Sigmoid colon (tissue), 4 donors: ENCODE data around the gene NR6A1.

ENCODE experiments used
- EP300 ChIP-seq, 4 donors: sonication (generic); formaldehyde crosslinking; IDR thresholded peaks; one replicate each; pipeline ENCODE4 v1.6.1; 2017; ENCODE audit warnings: antibody characterized with exemption in 4 of 4
- POLR2A ChIP-seq, 2 donors: fragments of 450-650 bp; IDR thresholded peaks; one replicate each; pipeline ENCODE4 v1.6.1; 2016; ENCODE audit warnings: antibody characterized with exemption in 2 of 2, mild to moderate bottlenecking in 2 of 2, moderate library complexity in 2 of 2
- TF ChIP-seq, protein P1 (sequence below), 4 experiments: fragments of 450-650 bp in 3 of 4; fragments of 200-600 bp in 1 of 4; IDR thresholded peaks; one replicate each; pipeline ENCODE4 v1.5.1; 2016 to 2019; ENCODE audit warnings: antibody characterized with exemption in 4 of 4, mild to moderate bottlenecking in 3 of 4, moderate library complexity in 2 of 4

DNA sequence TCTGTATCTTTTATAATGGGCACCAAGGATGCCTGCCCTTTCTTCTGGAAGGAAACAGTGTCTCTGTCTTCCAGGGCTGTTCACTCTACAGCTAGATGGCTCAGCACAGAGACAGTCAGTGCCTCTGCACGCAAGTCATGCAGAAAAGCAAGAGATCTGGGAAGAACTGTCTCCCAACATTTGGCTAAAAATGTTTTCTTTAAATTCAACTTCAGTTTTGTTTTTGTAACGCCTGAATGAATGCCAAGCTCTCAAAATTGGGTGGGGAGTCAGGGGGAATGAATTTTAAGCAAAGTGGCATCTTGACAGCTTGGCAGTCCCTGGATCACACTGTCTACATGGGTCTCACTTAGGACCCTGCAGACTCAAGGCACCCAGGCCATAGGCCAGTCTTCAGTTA lies 18.4 kb upstream of the NR6A1 start:
- TF ChIP-seq EP300 (IDR thresholded peaks at IDR 0.05) (no peak), POLR2A (IDR thresholded peaks at IDR 0.05) (no peak)
- TF ChIP-seq, protein P1, sequence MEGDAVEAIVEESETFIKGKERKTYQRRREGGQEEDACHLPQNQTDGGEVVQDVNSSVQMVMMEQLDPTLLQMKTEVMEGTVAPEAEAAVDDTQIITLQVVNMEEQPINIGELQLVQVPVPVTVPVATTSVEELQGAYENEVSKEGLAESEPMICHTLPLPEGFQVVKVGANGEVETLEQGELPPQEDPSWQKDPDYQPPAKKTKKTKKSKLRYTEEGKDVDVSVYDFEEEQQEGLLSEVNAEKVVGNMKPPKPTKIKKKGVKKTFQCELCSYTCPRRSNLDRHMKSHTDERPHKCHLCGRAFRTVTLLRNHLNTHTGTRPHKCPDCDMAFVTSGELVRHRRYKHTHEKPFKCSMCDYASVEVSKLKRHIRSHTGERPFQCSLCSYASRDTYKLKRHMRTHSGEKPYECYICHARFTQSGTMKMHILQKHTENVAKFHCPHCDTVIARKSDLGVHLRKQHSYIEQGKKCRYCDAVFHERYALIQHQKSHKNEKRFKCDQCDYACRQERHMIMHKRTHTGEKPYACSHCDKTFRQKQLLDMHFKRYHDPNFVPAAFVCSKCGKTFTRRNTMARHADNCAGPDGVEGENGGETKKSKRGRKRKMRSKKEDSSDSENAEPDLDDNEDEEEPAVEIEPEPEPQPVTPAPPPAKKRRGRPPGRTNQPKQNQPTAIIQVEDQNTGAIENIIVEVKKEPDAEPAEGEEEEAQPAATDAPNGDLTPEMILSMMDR (IDR thresholded peaks at IDR 0.05): no peak
